ENCODE results near the gene ALOX5.
"Not testable (repeated sequence)": the region's sequence is repeated elsewhere in the genome, so short reads cannot be mapped to it uniquely, and the experiment has no call there.

Gene ALOX5

GRCh38 chr10:45463244-45464116, 89.5 kb downstream of the ALOX5 start:
- FAIRE-seq = no peak
- DNase-seq (ENCODE audit: low spot score) = no peak

GRCh38 chr10:45464958-45465567, 91.0 kb downstream of the ALOX5 start:
- FAIRE-seq = no peak
- peak; percentile 87 for DNase-seq (ENCODE audit: low spot score)

- FAIRE-seq (no peak), DNase-seq (ENCODE audit: low spot score) (no peak)
Measured at GRCh38 chr10:45466784-45467183, 92.8 kb downstream of the ALOX5 start.

- DNase-seq (ENCODE audit: low spot score) (no peak), FAIRE-seq (no peak)
Measured at GRCh38 chr10:45468079-45468478, 94.1 kb downstream of the ALOX5 start.

- DNase-seq (ENCODE audit: low spot score) (no peak), FAIRE-seq (no peak)
Measured at GRCh38 chr10:45470098-45471012, 96.3 kb downstream of the ALOX5 start.

GRCh38 chr10:45471059-45471458, 97.0 kb downstream of the ALOX5 start:
- DNase-seq (ENCODE audit: low spot score) = no peak
- FAIRE-seq = no peak

- DNase-seq (ENCODE audit: low spot score) (no peak), FAIRE-seq (no peak)
Measured at GRCh38 chr10:45471531-45472310, 97.7 kb downstream of the ALOX5 start.

GRCh38 chr10:45473126-45473525, 99.1 kb downstream of the ALOX5 start:
- no peak for DNase-seq (ENCODE audit: low spot score)
- FAIRE-seq = no peak

GRCh38 chr10:45476559-45476958, 102.5 kb downstream of the ALOX5 start:
- DNase-seq (ENCODE audit: low spot score) (no peak), FAIRE-seq (no peak)

GRCh38 chr10:45480294-45480693, 106.3 kb downstream of the ALOX5 start:
- DNase-seq (ENCODE audit: low spot score) (no peak), FAIRE-seq (no peak)

- not testable (repeated sequence) for FAIRE-seq; DNase-seq (ENCODE audit: low spot score)
Measured at GRCh38 chr10:45481100-45481499, 107.1 kb downstream of the ALOX5 start.

- DNase-seq (ENCODE audit: low spot score) (no peak), FAIRE-seq (no peak)
Measured at GRCh38 chr10:45483002-45483401, 109.0 kb downstream of the ALOX5 start.

GRCh38 chr10:45487735-45488134, 113.7 kb downstream of the ALOX5 start:
- DNase-seq (ENCODE audit: low spot score) (no peak), FAIRE-seq (no peak)

GRCh38 chr10:45488365-45488764, 114.3 kb downstream of the ALOX5 start:
- DNase-seq (ENCODE audit: low spot score) (no peak), FAIRE-seq (peak; percentile 27)

- FAIRE-seq = no peak
- no peak for DNase-seq (ENCODE audit: low spot score)
Measured at GRCh38 chr10:45490277-45490676, 116.3 kb downstream of the ALOX5 start.

GRCh38 chr10:45491061-45491460, 117.0 kb downstream of the ALOX5 start:
- FAIRE-seq = no peak
- DNase-seq (ENCODE audit: low spot score) = no peak

All from urothelium cell line (cell line).